ENCODE results near the gene MED15. TPM values are rescaled to one million over a fixed set of nuclear protein-coding genes. Genes with fewer than 3 reads are reported as not detected.

Gene MED15
- total RNA-seq, 4 donors from 2014 or later, result 30.6 to 62.3 (median 54.3) TPM

DNA sequence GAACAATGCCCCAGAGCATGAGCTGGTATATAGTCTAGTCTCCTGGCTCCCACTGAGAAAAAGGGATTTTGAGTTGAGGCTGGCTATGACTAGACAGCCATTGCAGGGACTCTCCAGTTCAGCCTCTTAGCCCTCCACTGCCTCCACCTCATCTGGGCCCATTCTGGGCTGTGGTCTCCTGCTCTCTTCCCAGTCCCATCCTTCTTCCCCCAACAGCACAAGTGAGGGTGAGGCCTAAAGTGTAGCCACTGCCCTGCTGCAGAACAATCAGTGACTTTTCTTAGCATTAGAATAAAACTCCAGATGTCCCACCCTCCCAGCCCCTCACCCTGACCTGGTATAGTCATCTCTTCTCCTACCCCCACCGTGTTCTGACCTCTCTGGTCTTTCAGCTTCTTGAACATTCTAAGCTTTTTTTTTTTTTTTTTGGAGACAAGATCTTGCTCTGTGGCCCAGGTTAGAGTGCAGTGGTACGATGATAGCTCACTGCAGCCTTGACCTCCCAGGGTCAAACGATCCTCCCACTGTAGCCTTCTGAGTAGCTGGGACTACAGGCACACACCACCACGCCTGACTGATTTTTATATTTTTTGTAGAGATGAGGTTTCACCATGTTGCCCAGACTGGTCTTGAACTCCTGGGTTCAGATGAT, 4.3 kb downstream of the MED15 start:
- peaks cover 0 to 16% of the 10 kb centered on the region in 2 donors for H3K36me3 ChIP-seq
- WGBS, 2 donors (ENCODE audit: low coverage in 1 of 2), result 63 to 100% methylated on average over 1 of the region's 4 CpGs
- peaks cover 5 to 88% (median 43%) of the 10 kb centered on the region in 3 donors for H3K4me1 ChIP-seq
- H3K9me3 ChIP-seq, result no peaks in the 10 kb centered on the region
- peak overlapping the region in 3 of 4 donors; percentile 96 to 98 (median 97) for H3K27ac ChIP-seq
- no peaks in the 10 kb centered on the region for H3K27me3 ChIP-seq
- TF ChIP-seq, protein P1, sequence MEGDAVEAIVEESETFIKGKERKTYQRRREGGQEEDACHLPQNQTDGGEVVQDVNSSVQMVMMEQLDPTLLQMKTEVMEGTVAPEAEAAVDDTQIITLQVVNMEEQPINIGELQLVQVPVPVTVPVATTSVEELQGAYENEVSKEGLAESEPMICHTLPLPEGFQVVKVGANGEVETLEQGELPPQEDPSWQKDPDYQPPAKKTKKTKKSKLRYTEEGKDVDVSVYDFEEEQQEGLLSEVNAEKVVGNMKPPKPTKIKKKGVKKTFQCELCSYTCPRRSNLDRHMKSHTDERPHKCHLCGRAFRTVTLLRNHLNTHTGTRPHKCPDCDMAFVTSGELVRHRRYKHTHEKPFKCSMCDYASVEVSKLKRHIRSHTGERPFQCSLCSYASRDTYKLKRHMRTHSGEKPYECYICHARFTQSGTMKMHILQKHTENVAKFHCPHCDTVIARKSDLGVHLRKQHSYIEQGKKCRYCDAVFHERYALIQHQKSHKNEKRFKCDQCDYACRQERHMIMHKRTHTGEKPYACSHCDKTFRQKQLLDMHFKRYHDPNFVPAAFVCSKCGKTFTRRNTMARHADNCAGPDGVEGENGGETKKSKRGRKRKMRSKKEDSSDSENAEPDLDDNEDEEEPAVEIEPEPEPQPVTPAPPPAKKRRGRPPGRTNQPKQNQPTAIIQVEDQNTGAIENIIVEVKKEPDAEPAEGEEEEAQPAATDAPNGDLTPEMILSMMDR (IDR thresholded peaks at IDR 0.05), result no peak
- TF ChIP-seq EP300 (IDR thresholded peaks at IDR 0.05), result no peak
- TF ChIP-seq POLR2AphosphoS5 (IDR thresholded peaks at IDR 0.05), result no peak
- no peak for TF ChIP-seq POLR2A (IDR thresholded peaks at IDR 0.05)
- ATAC-seq, result no peak
- H3K4me3 ChIP-seq, result no peak overlapping the region

DNA sequence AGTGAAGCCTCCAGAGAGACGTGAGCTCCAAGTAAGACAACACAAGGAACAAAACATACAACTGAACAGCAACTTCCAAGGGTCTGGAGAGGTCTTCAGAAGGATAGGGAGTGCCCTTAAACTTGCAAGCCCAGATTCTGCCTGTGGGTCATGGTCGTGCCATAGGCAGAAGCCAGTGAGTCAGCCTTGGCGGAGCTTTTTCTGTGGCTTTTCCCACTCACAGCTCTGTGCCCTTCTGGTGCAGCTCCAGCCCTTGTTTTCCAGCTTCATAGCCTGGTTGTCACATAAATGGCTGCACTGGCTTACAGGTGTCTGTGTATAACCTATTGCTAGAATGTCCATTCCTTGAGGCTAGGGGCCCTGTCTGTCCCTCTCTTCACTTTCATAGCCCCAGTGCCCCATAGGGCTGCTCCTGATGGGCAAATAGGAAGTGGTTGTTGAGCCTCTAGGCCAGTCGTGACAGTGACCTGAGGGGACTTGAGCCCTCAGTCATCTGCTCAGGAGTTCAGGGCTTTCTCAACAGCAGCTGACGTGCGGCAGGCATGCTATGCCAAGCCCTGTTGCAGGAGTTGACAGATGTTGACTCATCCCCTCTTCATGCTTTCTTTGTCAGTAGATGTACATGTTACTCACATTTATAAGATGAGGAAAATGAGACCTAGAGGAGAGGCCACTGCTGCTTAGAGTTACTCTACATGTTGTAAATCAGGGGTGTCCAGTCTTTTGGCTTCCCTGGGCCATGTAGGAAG, 7.4 kb downstream of the MED15 start:
- Histone ChIP-seq H3K27me3 (no peaks in the 10 kb centered on the region), H3K36me3 (peaks cover 0 to 39% of the 10 kb centered on the region in 2 donors), H3K4me3 (no peak overlapping the region), H3K9me3 (no peaks in the 10 kb centered on the region), H3K27ac (peak overlapping the region in 1 of 4 donors; percentile 26), H3K4me1 (peaks cover 2 to 94% (median 32%) of the 10 kb centered on the region in 3 donors)
- TF ChIP-seq, protein P1 (IDR thresholded peaks at IDR 0.05), result no peak
- TF ChIP-seq POLR2A (IDR thresholded peaks at IDR 0.05) (no peak), POLR2AphosphoS5 (IDR thresholded peaks at IDR 0.05) (no peak), EP300 (IDR thresholded peaks at IDR 0.05) (no peak)
- WGBS, 2 donors (ENCODE audit: low coverage in 1 of 2), result 43 to 62% methylated on average over 3 to 5 of the region's 6 CpGs
- ATAC-seq, result peak; percentile 48

DNA sequence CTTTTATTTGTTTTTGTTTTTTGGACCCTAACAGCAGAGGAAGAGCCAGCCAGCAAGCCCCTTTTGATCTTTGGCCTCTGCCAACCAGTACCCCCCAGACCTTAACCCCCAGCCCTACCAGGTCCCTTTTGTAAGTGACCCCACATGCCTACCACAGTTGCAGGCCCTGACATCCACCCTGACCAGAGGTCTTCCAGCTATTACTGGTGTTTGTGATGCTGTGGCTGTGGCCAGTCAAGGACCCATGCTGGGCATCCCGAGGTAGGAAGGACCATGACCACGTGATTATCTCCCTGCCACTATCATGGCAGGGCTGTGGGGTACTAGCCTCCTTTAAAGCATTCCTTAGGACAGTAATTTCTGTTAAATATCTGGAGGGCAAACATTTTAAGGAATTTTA, 9.0 kb downstream of the MED15 start:
- H3K4me1 ChIP-seq, result peaks cover 0 to 87% (median 17%) of the 10 kb centered on the region in 3 donors
- H3K36me3 ChIP-seq, result peaks cover 0 to 47% of the 10 kb centered on the region in 2 donors

DNA sequence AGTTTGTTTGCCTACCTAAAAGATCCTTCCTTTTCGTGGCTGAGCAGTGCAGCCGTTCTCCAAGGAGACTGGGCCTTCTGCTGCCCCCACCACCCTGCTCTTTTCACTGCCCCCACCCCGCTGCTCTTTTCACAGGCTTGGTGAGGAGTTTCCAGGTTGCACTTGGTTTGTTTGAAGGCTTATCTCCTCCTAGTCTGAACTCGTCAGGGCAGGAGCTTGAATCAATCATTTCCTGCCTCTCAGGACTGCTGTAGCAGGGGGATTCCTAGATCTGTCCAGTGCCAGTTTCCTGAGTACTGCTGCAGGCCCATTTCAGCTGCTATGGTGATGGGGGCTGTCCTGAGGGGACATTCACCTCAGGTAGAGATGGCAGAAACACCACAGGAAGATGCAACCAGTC, 10.0 kb downstream of the MED15 start:
- no peak for ATAC-seq
- peaks cover 0 to 86% (median 13%) of the 10 kb centered on the region in 3 donors for H3K4me1 ChIP-seq
- H3K36me3 ChIP-seq, result peaks cover 0 to 51% of the 10 kb centered on the region in 2 donors
- no peak overlapping the region for H3K4me3 ChIP-seq
- H3K27me3 ChIP-seq, result no peaks in the 10 kb centered on the region
- TF ChIP-seq, protein P1 (IDR thresholded peaks at IDR 0.05), result no peak
- TF ChIP-seq POLR2AphosphoS5 (IDR thresholded peaks at IDR 0.05) (no peak), EP300 (IDR thresholded peaks at IDR 0.05) (no peak), POLR2A (IDR thresholded peaks at IDR 0.05) (no peak)
- WGBS, 2 donors (ENCODE audit: low coverage in 1 of 2), result 31 to 50% methylated on average over 1 to 3 of the region's 4 CpGs
- no peak overlapping the region for H3K27ac ChIP-seq
- H3K9me3 ChIP-seq, result no peaks in the 10 kb centered on the region

More for the DNA sequence above, 9.0 kb downstream of the MED15 start:
- Histone ChIP-seq H3K9me3 (no peaks in the 10 kb centered on the region), H3K27me3 (no peaks in the 10 kb centered on the region), H3K4me3 (no peak overlapping the region), H3K27ac (no peak overlapping the region)
- no peak for ATAC-seq
- TF ChIP-seq POLR2AphosphoS5 (IDR thresholded peaks at IDR 0.05), result no peak
- no peak for TF ChIP-seq EP300 (IDR thresholded peaks at IDR 0.05)
- TF ChIP-seq POLR2A (IDR thresholded peaks at IDR 0.05), result no peak
- TF ChIP-seq, protein P1 (IDR thresholded peaks at IDR 0.05), result no peak
- WGBS, 2 donors (ENCODE audit: low coverage in 1 of 2), result 100% methylated on average over 1 of the region's 2 CpGs; no CpG with 5 or more reads in 1 of the 2 donors
